Activated T-cell treated with anti-CD3 and anti-CD28 coated beads for 1 hour (primary cell): Measurements from ENCODE around the gene MYEOV.

Experiments used
- DNase-seq: peaks from one replicate; pipeline ENCODE4 v3.0.0-alpha.2; 2020; ENCODE audit warnings: low read depth

The MYEOV gene

DNA sequence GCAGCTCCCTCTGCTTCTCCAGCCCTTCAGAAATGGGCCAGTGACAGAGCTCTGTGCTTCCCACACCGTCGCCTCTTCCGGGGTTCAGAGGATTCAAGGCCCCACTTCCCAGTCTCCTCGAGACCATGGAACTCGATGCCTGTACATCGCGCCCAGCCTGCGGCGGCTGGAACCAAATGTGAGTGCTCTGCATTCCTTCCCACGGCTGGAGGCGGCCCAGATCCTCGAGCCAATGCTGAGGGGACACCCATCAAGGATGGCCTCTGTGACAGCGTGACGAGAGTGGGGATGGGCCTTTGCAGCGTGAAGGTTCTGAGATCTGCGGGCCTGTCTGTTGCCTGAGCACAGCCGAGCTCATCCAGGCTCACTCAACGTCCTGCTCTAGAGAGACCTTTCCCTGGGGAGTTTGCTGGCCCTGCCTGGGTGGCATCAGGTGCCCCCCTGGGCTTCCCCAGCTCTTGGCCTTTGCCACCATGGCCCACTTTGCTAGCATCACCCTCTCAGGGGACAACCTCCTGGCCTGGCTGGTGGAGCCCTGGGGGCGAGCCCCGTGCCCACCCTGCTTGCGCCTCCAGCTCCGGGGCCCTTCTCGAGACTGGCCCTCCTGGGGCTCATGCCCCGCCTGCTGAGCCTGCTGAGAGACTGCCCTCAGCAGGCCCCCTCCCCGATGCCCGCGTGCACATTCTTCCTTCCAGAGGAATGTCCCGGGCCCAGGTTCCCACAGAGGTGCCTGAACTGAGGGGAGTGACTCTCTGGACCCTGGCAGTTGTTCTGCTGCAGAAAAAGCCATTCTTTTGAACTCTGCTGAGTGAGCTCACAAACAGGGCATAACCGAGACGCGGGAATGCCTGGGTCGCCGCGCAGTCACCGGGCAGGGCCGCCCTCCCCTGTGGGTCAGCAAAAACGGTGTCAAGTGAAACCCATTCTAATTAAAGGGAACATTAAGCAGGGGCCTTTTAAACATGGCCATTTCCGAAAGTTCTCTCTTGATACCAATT lies 7.3 kb upstream of the MYEOV start:
- no peak for DNase-seq

DNA sequence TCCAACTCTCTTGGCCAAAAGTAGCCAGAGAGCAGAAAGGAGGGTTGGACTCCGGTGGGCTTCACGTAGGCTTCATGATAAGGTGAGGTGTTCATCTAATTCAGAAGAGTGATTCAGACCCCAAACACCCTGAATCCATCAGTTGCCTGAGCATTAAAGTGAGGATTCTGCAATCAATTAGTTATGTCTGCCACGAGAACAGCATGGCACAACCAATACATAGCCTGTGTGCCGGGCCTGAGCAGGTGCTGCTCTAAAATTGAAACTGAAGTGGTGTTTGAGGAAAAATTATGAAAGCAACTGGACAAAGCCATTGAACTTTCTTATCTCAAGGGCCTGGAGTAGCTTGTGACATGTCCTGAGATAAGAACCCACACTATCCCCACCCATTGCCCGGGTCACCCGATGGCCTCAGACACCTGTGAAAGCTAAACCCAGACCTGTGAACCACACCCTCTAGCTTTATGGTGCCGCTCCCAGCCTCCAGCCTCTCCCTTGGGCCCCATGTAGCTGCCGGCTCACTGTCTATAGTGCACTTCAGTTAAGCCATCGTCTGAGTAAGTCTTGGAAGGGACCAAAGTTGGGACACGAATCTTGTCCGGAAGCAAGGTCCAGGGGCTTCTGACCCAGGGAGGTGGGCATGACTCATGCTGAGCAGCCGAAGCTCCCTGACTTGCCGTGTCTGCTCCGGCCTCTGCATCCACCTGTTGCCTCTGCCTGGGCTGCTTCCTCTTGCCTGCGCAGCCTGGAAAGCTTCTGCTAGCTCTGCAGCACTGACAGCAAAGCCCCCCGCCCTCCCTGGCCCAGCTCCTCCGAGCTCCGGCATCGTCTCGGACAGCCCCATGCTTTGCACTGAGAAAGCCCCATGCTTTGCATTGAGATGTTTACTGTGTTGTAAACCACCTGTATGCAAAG lies 5.7 kb upstream of the MYEOV start:
- no peak for DNase-seq

DNA sequence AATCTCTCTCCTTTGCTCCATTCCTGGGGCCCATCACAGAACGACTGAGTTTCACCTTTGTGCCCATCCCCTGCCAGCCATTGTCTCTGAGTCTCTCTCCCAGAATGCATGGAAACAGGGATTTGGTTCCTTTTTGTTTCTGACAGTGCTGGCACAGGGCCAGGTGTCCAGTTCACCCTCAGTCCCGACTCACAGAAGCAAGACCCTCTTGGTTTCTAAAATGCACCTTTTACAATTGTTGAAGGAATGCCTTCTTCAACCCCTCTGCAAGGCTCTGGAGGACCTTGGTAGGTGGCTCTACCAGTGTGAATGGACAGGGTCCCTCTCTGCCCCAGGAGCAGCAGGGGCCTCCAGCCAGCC lies 5.1 kb upstream of the MYEOV start:
- DNase-seq, result no peak

DNA sequence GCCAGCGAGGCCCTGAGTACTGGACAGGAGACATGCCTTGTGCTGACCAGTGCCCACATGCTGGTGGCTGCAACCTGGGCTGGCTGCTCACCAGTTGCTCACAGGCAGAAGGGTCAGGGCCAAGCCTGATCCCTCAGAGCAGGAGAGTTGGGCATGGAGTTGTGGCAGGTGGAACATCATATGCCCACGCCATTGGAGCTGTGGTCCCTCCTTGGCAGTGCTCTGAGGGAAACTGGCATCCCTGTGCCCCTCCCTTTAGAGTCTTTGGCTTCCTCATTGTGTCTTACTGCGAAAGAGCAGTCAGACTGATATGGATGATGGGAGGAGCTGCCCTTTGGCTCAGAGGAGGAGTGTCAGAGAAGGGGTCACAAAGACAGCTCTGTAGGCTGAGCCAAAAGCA lies 3.1 kb upstream of the MYEOV start:
- no peak for DNase-seq

DNA sequence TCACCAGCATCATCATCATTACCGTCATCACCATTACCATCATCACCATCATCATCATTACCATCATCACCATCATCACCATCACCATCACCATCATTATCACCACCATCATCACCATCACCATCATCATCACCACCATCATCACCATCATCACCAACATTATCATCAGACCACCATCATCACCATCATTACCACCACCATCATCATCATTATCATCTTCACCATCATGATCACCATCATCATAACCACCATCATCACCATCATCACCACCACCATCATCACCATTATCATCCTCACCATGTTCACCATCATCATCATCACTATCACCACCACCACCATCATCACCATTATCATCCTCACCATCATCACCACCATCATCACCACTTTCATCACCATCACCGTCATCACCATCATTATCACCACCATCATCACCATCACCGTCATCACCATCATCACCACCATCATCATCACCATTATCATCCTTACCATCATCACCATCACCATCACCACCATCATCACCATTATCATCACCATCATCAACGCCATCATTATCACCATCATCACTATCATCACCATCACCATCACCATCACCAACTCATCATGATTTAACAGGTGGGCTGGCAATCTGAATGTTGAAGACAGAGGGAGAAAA lies 2.4 kb upstream of the MYEOV start:
- DNase-seq, result no peak

DNA sequence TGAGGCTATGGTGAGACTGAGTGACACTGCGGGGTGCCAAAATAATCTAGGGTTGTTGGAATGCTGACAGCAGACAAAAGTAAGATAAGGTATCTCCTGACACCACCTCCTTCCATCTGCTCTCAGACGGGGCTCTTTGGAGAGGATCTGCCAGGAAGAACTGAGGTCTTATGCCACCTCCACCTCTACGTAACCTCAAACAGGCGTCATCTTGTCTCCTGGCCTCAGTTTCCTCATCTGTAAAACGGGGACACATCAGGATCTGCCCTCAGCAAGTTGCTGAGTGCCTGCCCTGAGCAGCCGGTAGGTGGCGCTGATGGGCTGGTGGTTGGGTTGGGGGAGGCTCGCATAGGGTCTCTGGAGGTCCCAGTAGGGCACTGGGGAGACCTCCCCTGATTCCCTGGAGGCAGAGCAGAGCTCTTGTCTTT lies 1.7 kb upstream of the MYEOV start:
- DNase-seq, result peak; percentile 42

DNA sequence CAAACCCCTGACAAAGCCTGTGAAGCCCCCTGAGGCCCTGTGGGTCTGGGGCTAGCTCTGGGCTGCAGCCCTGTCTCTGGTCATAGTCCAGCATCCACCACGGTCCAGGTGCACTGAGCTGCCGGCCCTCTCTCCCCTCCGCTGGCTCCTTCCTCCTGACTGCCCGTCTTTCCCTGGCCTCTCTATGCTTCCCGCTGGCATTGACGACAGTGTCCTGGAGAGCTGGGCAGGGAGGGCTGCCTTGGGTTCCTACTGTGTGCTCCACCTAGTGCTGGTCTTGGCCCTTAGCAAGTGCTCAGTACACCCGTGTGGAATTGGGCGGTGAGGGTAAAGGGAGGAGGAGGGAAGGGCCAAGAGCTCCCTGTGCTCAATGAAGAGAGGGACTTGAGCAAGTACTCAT lies 868 bp upstream of the MYEOV start:
- DNase-seq, result no peak

DNA sequence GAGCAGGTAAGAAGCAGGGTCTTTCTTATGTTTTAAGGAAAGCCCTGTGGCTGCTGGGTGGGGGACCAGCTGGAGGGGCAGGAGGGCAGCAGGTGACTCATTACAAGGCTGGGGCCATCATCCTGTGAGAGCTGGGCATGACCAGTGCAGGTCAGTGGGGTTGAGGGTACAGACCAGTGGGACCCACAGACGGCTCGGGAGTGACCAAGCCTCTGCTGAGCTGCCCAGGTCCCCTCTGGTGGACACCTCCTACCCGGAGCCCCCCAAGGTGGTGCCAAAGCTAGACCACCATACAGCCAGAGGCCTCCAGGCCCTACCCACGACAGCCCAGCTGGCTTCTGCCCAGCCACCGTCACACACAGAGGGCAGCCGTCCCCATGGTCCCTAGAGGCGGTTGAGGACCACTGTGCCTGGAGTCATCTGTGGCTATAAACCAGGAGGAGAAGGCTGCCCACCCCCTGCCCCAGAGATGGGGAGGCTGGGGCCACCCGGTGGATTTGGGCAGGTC lies 670 bp downstream of the MYEOV start:
- DNase-seq, result no peak

DNA sequence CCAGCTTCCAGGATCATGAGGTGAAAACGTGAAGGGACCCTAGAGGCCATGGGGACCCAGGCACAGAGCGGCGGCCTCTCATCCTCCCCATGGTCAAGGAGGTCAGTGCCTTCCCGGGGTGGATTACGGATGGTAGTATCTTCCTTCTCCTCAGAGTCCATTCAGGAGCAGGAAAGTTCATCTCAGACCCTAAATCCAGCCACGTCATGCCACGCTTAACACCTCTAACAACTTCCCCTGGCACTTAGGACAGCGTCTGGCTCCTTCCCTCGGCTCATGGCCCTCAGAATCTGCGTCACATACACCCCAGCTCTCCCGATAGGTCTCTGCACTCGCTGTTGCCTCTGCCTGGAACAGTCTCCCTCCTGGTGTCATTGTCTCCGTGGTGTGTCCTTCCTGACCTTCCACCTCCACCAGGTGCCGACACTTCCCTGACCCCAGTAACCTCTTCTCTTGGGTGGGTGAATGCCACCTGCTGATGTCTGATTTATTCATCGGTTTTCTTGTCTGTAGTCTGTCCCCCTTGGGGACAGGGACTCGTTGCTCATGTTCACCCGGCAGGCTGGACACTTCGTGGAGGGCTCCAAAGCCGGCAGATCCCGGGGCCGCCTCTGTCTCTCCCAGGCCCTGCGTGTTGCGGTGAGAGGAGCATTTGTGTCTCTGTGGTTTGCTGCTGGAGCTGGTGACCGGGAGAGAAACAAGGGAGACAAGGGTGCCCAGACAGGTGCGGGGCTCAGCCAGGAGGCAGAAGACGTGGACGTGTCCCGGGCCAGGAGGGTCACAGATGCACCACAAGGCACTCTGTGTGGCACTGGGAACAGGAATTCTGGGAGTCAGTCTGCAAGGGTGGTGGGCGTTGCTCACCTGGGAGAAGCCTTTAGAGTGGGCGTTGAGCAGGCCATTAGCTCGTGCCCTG lies 1.4 kb downstream of the MYEOV start:
- DNase-seq, result no peak

DNA sequence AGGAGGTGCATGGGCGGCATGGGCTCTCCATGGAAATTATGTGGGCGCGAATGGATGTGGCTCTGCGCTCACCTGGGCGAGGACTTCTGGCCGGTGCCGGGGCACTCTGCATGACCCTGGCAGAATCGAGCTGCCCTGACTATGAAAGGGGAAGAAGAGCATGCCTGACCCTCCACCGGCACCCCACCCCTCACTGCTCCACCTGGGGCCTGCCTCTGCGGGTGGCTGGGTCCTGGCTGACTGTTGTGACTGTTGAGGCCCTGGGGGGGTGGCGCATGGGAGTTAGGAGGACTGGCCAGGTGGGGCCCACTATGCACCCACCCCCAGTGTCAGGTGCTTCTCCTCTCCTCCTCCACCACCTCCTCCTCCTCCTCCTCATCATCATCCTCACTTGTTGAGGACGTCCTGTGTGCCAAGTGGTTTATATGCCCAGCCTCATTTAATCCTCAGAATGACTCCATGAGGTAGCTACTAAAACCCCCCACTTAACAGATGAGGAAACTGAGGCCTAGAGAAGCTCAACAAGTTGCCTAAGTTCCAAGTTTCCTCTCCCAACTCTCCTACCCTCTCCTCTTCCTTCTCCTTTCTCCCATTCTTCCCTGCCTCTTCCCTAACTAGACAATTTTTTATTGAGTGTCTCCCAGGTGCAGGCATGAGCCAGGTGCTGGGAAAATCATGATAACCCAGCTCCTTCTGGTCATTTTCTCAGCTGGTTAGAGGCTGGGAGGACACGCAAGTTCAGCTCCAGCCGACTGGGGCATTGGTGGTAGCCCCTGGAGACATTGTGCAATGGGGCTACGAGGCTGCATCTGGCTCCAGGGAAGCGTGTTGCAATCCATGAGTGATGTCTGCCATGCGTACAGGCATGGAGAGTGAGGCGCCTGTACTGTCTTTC lies 2.3 kb downstream of the MYEOV start:
- DNase-seq, result no peak

DNA sequence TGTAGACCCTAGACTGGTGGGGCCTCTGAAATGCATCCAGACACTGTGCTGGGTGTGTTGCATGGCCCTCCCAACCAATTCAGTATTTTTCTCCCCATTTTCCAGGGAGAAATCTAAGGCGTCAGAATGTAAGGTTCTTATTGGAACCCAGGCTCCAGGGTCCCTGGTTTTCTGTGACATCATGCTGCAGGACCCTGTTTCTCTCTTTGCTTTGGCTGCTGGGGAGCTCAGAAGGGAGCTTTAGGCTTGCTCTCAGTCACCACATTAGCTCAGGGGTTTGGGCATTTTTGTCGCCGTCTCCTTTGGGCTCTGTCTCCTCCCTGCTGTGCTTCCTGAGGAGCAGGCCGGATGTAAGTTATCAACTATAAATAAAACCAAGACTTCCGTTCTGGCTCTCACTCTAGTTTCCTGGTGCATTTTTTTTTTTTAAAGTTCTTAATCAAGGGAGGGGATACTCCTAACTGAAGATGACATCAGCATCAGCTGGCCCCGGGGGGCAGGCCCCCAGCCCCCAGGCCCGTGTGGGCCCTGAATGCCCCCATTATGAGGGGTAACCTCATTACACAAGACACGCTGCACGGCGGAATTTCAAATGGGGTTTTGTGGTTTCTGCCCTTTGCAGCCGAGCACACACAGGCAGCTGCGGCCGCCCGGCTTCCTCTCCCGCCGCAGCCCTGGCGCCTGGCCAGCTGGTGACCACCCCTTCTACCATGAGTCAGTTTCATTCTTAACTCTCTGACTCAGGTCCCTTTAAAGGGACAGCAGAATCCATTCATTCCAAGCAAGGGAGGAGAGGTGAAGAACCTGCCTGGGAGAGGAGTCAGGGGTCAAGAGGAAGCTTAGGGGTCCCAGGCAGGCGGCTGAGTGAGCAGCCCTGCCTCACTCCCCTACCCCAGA lies 3.2 kb downstream of the MYEOV start:
- DNase-seq, result peak; percentile 60

DNA sequence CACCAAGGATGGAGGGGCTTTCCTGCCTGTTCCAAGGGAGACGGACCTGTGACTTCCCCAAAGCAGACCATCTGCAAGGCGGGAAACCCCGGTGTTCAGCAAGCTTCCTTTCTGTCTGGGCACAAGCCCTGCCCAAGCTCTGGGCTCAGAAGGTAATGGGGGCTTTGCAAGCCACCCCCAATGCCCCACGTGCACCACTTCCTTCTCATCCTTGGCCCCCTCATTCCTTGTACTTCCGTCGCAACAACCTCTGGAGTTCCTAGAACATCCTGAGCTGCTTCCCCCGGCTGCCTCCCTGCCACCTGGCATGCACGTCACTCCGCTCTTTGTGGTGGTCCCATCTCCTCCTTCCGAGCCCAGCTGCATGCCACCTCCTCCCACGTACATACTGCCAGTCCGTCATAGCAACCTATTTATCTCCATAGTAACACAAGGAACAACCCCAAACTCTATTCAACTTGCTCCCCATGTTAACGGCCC lies 3.9 kb downstream of the MYEOV start:
- no peak for DNase-seq

DNA sequence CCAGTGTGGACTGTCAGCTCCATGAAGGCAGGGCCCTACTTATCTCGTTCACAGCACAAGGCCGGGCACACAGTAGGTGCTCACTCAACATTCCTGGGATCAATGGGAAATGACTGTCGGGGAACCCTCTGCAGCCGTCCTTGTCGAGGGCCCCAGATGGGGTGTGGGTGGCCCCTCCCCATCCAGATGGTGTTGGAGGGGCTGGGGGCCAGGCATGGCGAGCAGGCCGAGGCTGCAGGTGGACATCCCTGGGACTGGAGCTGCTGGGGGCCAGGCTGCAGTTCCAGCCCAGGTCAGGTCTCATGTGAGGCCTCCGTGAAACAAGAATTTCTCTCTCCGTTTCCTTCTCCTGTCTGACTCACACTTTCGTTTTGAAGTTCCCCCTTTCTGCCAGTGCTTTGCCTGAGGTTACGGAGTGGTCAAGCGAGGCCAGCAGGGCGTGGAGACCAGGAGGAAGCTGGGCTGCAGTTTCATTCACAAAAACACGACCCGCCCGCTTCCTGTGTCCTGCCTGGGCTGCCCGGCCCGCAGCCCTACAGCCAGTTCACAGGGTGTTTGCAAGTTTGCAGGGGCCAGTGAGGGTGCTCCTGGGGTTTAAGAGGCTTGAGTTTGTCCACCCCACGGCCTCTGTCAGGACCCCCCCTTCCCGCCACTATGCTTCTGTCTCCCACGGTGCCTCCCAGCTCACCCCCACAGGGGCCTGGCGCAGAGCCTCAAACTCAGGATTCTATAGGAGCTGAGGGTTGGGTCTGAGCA lies 4.5 kb downstream of the MYEOV start:
- no peak for DNase-seq

DNA sequence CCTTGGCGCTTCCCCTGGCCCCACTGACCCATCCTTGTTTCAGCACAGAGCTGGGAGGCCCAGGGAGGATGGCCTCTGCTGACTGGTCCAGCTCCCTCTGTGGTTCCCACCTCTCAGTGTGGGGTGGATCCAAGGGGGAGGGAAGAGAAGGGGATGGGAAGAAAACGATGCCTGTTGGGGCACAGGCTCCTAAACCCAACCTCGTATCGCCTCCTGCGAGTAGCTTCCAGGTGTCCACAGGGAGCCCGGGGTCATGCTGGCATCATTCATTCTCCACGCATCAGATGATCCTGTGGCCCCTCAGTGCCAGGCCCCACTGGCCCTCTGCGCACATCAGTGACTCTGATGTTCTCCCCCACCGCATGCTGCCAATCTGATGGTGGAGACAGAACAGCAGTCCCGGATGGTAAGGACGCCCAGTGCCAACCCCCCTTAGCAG lies 5.1 kb downstream of the MYEOV start:
- no peak for DNase-seq

DNA sequence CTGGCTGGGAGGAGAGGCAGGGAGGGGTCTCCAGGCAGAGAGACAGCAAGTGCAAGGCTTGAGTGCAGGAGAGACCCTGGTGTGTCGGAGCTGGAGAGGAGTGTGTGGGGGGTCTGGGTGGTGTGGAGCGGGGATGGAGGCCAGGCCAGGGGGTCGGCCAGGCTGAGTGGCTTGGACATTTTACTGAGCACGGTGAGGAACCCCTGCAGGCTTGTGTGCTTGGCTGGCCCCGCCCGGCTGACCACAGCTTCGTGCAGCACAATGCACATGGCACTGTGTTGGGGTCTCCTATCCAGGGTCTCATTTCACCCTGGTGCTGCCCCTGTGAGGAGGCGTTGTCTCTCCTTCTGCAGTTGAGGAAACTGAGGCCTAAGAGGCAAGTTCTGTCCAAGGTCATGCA lies 5.6 kb downstream of the MYEOV start:
- DNase-seq, result no peak

DNA sequence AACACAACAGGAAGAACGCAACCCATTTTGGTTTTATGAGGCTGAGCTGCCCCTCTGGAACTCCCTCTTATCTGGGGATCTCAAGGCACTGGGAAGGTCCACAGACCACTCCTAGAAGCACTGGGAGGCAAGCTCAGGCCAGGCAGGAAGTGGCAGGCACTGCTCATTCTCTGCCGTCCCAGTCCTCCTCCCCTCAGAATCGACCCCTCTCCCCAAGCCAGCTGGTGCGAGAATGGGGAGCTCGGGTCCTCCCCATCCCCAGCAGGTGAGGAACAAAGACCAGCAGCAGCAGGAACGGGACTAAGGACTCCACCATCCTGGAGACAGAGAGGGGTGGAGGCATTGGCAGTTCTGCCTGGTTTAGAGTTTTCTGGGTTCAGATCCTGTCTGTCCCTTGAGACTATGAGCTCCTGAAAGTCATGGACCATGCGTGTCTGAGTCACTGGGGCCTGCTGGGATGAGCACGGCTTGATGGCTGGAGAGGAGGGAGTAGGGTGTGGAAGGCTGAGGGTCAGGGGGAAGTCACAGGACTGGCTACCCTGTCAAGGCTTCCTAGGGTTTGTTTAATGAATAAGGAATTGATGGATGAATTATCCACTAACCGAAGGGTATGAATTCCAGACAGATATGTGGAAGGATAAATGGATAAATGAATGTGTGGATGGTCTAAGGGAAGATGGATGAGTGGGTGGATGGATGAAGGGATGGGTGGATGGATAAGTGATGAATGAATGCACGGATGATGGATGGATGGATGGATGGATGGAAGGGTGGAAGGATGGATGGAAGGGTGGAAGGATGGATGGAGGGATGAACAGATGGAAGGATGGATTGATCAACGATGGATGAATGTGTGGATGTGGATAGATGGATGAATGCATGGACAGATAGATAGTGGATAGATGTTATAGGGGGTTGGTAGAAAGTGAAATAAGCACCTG lies 6.4 kb downstream of the MYEOV start:
- DNase-seq, result no peak

DNA sequence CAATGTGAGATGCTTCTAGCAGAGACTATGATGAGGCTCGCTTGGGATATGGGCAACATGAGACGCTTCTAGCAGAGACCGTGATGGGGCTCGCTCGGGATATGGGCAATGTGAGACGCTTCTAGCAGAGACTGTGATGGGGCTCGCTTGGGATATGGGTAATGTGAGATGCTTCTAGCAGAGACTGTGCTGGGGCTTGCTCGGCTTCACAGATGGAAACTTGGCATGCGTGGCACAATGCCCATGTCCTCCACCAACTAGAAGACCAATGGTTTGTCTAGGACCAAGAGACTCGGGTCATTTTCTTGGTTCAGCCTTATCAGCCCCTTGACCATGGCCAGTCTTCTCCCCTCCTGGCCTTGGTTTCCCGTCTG lies 7.1 kb downstream of the MYEOV start:
- DNase-seq, result no peak
